ENCODE results near the gene PWWP2B. TPM values are rescaled to one million over a fixed set of nuclear protein-coding genes. Genes with fewer than 3 reads are reported as not detected.

The PWWP2B gene
- total and polyA plus RNA-seq, 2 donors (not counting 3 experiments of a cell fraction or from before 2014, with no cell fraction given), result 4.6 to 11.8 TPM

DNA sequence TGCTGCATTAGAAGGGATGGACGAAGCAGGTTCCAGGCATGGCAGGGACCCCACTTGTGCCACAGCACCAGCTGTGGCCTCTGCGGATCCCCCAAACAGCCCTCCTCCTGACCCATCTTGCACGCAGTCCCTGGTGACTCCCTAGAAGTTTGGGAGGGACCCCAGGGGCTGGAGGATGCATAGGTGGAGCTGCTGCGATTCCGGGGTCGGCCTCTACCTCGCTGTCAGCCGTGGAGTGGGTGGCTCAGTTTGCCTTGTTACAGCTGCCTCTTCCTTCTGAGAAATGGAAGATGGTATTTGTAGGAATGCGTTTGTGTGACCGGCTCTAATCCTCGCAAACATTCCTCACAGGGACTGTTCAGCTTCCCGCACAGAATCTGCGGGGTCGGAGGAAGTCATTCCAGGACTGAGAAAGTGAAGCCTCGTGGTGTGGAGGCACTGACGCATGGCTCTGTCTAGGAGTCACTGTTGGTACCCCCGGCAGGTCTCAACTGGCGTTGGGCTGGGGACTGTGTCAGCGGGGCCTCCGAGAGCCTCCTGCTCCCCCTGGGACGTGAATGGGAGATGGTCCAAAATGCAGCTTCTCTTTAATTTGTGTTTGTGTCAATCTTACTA lies 17.5 kb downstream of the PWWP2B start:
- H2AFZ ChIP-seq (ENCODE audit: low read depth, low read length), result no peak overlapping the region
- ChIA-PET POLR2A (no interaction called here), CTCF (no interaction called here)
- TF ChIP-seq, protein P1, sequence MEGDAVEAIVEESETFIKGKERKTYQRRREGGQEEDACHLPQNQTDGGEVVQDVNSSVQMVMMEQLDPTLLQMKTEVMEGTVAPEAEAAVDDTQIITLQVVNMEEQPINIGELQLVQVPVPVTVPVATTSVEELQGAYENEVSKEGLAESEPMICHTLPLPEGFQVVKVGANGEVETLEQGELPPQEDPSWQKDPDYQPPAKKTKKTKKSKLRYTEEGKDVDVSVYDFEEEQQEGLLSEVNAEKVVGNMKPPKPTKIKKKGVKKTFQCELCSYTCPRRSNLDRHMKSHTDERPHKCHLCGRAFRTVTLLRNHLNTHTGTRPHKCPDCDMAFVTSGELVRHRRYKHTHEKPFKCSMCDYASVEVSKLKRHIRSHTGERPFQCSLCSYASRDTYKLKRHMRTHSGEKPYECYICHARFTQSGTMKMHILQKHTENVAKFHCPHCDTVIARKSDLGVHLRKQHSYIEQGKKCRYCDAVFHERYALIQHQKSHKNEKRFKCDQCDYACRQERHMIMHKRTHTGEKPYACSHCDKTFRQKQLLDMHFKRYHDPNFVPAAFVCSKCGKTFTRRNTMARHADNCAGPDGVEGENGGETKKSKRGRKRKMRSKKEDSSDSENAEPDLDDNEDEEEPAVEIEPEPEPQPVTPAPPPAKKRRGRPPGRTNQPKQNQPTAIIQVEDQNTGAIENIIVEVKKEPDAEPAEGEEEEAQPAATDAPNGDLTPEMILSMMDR (IDR thresholded peaks at IDR 0.05; ENCODE audit: extremely low read depth in 1 of 2, insufficient read depth in 1 of 2, low read depth in 1 of 2, low read length in 2 of 2), result no peak
- H3K36me3 ChIP-seq (ENCODE audit: control insufficient read depth in 2 of 2, extremely low read depth in 1 of 2, insufficient read depth in 2 of 2, low read length in 2 of 2), result no peaks in the 10 kb centered on the region
- dilution Hi-C loops (cut with MboI; ENCODE audit: extremely low pct_ligation_motif_present, low sequenced_read_pairs) (no loop called here), intact Hi-C loops (cut with micrococcal nuclease) (no loop called here)
- peaks cover 21% of the 10 kb centered on the region for H3K4me1 ChIP-seq (ENCODE audit: control insufficient read depth, extremely low read depth, insufficient read depth, low read length)
- H3K9ac ChIP-seq (replicated peaks; ENCODE audit: extremely low read depth, insufficient read depth, low read length), result no peak overlapping the region
- H3K79me2 ChIP-seq (ENCODE audit: control insufficient read depth, insufficient read depth, low read length), result peaks cover 2% of the 10 kb centered on the region
- BruUV-seq (replicated peaks), result no TSS peak
- no peaks in the 10 kb centered on the region for H3K9me1 ChIP-seq (replicated peaks; ENCODE audit: control insufficient read depth, extremely low read depth, insufficient read depth, low read length)
- no peak overlapping the region for H3K27ac ChIP-seq (ENCODE audit: insufficient read depth, low read depth, low read length)
- FAIRE-seq, result no peak
- H3K9me3 ChIP-seq (replicated peaks; ENCODE audit: control insufficient read depth, insufficient read depth, low read length), result no peaks in the 10 kb centered on the region
- DNase-seq (ENCODE audit: low read depth, low spot score), result no peak
- no peaks in the 10 kb centered on the region for H4K20me1 ChIP-seq (replicated peaks; ENCODE audit: control insufficient read depth, extremely low read depth, insufficient read depth, low read length)
- no peak overlapping the region for H3K4me3 ChIP-seq (replicated peaks in 1 of 3; ENCODE audit: insufficient read depth in 1 of 3, low read depth in 1 of 3, low read length in 3 of 3)
- no peaks in the 10 kb centered on the region for H3K27me3 ChIP-seq (ENCODE audit: control insufficient read depth in 2 of 2, insufficient read depth in 2 of 2, low read length in 2 of 2)
- no peak overlapping the region for H3K4me2 ChIP-seq (ENCODE audit: insufficient read depth, low read length)

DNA sequence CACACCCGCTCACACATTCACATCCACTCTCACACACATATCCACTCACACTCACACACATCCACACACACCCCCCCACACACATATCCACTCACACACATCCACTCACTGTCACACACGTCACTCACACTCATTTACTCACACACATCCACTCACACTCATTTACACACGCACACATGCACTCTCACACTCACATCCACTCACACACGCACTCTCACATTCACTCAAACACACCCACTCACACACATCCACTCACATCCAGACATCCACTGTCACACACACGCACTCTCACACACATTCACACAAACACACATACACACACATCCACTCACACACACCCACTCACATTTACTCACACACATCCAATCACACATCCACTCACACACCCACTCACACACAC lies 18.3 kb downstream of the PWWP2B start:
- H3K4me1 ChIP-seq (ENCODE audit: control insufficient read depth, extremely low read depth, insufficient read depth, low read length), result peaks cover 21% of the 10 kb centered on the region
- ChIA-PET POLR2A (no interaction called here), CTCF (no interaction called here)
- H3K27me3 ChIP-seq (ENCODE audit: control insufficient read depth in 2 of 2, insufficient read depth in 2 of 2, low read length in 2 of 2), result no peaks in the 10 kb centered on the region
- TF ChIP-seq, protein P2, sequence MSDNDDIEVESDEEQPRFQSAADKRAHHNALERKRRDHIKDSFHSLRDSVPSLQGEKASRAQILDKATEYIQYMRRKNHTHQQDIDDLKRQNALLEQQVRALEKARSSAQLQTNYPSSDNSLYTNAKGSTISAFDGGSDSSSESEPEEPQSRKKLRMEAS (IDR thresholded peaks at IDR 0.05; ENCODE audit: insufficient read depth, insufficient read length), result no peak
- TF ChIP-seq, protein P1 (IDR thresholded peaks at IDR 0.05; ENCODE audit: extremely low read depth in 1 of 2, insufficient read depth in 1 of 2, low read depth in 1 of 2, low read length in 2 of 2), result no peak
- TF ChIP-seq POLR2A (IDR thresholded peaks at IDR 0.05; ENCODE audit: low read depth, low read length) (no peak), FOS (IDR thresholded peaks at IDR 0.05; ENCODE audit: borderline replicate concordance, insufficient read depth, low read length) (no peak), POLR2AphosphoS5 (IDR thresholded peaks at IDR 0.05; ENCODE audit: insufficient read depth, low read depth, low read length) (no peak), EZH2 (IDR thresholded peaks at IDR 0.05; ENCODE audit: borderline replicate concordance, low read depth, low read length, severe bottlenecking) (no peak), GATA2 (IDR thresholded peaks at IDR 0.05; ENCODE audit: insufficient read depth, insufficient read length, low read depth, low read length) (no peak), JUN (IDR thresholded peaks at IDR 0.05; ENCODE audit: borderline replicate concordance, insufficient read depth, insufficient read length, low read depth) (no peak), MYC (IDR thresholded peaks at IDR 0.05; ENCODE audit: low read depth, low read length) (no peak)
- no peak overlapping the region for H2AFZ ChIP-seq (ENCODE audit: low read depth, low read length)
- no peak overlapping the region for H3K9ac ChIP-seq (replicated peaks; ENCODE audit: extremely low read depth, insufficient read depth, low read length)
- H3K9me1 ChIP-seq (replicated peaks; ENCODE audit: control insufficient read depth, extremely low read depth, insufficient read depth, low read length), result no peaks in the 10 kb centered on the region
- intact Hi-C loops (cut with micrococcal nuclease), result no loop called here
- DNase-seq (ENCODE audit: low read depth, low spot score) (no peak), FAIRE-seq (no peak)
- no peaks in the 10 kb centered on the region for H3K9me3 ChIP-seq (replicated peaks; ENCODE audit: control insufficient read depth, insufficient read depth, low read length)
- H3K4me3 ChIP-seq (replicated peaks in 1 of 3; ENCODE audit: insufficient read depth in 1 of 3, low read depth in 1 of 3, low read length in 3 of 3), result no peak overlapping the region
- H4K20me1 ChIP-seq (replicated peaks; ENCODE audit: control insufficient read depth, extremely low read depth, insufficient read depth, low read length), result no peaks in the 10 kb centered on the region
- dilution Hi-C loops (cut with MboI; ENCODE audit: extremely low pct_ligation_motif_present, low sequenced_read_pairs), result no loop called here
- H3K36me3 ChIP-seq (ENCODE audit: control insufficient read depth in 2 of 2, extremely low read depth in 1 of 2, insufficient read depth in 2 of 2, low read length in 2 of 2), result no peaks in the 10 kb centered on the region
- BruUV-seq (replicated peaks), result no TSS peak
- no peak overlapping the region for H3K4me2 ChIP-seq (ENCODE audit: insufficient read depth, low read length)
- no peaks in the 10 kb centered on the region for H3K79me2 ChIP-seq (ENCODE audit: control insufficient read depth, insufficient read depth, low read length)
- no peak overlapping the region for H3K27ac ChIP-seq (ENCODE audit: insufficient read depth, low read depth, low read length)
